Ureter (tissue), 1 donor: ENCODE measurements around the gene KLK1. TPM values are rescaled to one million over a fixed set of nuclear protein-coding genes. Genes with fewer than 3 reads are reported as not detected.

ENCODE experiments used
- DNase-seq: peaks from one replicate; pipeline ENCODE4 v3.0.0-alpha.2; 2020; ENCODE audit warnings: low spot score
- total RNA-seq: library from RNA; stranded (reverse); gene quantifications from one replicate; pipeline ENCODE4 v1.2.4, GENCODE V29; 2023
- donor health status: DM: yes; HTN: yes; CAD: no.

The KLK1 gene
- total RNA-seq, 1 donor from 2014 or later = 0.60 TPM

DNA sequence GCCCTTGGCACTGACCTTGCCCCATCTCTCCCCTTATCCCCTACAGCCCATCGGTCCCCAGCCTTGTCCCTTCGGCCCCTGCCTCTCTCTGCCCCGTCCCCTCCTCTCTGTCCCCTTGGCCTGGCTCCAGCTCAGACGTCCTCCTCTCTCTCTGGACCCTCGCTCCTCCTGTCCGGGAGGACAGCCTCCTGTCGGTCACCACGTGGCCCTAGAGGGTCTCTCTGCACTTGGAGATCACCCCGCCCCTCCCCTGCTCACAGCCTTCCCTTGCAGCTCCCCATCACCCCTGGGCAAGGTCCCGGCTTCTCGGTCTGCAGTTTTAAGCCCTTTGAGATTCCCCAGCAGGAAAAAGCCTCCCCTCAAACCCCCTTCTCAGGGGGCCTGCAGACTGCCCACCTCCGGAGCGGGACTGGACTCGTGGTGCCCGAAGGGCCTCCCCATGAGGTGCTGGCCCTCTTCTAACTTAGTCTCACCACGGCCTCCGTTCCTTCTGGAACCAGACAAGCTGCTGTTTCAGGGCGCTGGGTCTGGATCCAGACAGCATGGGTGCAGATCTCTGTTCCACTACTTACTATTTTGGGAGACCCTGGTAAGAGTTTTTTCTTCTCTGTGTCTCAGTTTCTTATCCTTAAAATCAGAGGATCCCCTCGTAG lies 13.1 kb upstream of the KLK1 start:
- DNase-seq = no peak

DNA sequence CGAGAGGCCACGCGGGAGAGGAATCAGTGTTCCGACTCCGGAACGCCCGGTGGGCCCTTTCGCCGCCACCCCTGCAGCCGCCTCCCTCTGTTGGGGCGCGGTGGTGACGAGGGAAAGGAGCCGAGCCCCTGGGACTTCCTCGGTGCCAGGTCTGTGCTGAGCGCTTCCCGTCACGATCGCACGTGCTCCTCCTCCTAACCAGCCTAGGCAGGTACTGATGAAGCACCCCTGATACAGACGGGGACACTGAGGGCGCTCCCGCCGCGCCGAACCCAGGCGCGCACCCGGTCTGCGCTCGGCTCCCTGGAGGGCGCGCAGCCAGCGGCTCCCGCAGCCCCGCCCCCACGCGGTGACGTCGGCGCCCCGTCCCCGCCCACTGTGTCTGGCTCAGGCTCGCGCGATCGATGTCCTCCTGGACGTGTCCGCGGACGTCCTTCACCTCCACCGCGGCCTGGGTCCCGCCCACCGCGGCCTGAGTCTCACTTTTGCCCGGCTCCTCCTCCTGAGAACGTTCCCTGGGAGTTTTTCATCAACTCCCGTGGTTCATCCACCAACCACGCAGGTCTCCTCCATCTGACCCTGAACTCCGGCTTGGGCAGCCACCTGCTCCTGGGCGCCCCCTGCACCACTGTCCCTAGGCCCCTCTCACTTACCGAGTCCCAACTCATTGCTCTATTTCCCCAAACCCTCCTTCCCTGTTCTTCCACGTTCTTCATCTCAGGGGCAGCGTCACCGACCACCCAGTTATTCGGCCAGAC lies 12.4 kb upstream of the KLK1 start:
- DNase-seq = peak; percentile 70

DNA sequence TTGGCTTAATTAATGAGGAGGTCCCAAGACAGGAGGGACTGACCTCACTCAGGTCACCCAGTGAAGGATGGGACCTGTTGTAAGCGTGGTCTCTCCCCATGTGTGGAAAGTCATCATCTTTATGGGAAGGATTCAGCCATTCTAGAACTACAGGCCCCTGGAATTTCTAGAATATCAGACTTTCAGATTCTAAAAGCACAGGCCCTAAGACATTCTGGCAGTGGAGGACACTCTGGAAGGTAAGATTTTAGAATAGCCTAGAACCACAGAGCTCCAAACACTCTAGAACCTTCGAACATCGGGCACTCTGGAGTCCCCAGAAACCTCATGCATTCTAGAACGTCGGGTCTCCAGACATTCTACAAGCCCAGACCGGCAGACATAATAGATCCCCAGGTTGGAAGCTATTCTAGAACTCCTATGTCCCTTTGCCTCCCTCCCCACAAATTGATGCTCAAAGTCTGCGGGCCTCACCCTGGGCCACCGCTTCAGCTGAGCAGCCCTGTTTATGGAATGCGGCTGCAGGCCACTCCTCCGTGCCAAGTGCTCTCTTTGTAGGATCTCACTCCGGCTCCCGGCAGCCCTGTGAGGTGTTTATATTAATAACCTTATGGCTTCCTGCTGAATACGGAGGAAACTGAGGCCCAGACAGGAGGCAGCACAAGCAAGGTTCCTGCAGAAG lies 11.7 kb upstream of the KLK1 start:
- no peak for DNase-seq

DNA sequence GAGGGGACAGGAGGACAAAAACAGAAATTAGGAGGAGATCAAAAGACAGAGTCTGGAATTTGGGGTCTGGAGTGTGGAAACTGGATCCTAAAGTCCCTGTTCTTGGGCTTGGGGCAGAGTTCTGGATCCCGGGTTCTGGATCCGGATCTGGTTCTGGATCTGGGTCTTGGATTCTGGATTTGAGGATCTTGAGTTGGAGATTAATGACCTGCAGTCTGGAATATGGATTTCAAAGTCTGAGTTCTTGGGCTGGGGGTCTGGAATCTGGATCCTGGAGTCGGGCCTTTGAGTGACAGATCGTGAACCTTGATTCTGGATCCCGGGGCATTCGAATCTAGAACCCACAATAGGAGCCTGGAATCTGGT lies 10.2 kb upstream of the KLK1 start:
- no peak for DNase-seq

GRCh38 chr19:50833117-50833801 lies 9.7 kb upstream of the KLK1 start, which contains the start of gene KLK15:
Gene KLK15, minus strand, starts transcription at chr19:50833574. Its CDS starts 2,082 bp downstream, at chr19:50831492.
- DNase-seq = no peak

DNA sequence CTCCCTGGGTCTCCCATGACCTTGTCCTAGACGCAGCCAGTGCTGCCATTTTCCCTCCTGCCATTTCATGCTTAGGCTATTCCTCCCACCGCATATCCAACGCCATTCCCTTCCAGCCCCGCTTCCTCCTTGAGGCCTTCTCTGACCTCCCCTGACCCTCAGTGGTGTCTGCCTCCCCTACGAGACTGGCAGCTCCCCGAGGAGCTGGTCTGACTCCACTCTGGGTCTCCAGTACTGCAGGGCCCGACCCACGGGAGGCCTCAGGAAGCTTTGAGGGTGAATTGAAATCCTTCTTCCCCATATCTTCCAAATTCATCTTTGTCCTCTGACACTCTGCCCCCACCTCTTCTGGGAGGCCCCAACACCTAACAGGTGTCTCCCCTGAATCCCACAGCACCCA lies 9.1 kb upstream of the KLK1 start:
- DNase-seq = no peak

GRCh38 chr19:50831026-50831396 lies 7.4 kb upstream of the KLK1 start:
- DNase-seq = no peak

GRCh38 chr19:50830266-50831025 lies 6.9 kb upstream of the KLK1 start:
- DNase-seq = no peak

DNA sequence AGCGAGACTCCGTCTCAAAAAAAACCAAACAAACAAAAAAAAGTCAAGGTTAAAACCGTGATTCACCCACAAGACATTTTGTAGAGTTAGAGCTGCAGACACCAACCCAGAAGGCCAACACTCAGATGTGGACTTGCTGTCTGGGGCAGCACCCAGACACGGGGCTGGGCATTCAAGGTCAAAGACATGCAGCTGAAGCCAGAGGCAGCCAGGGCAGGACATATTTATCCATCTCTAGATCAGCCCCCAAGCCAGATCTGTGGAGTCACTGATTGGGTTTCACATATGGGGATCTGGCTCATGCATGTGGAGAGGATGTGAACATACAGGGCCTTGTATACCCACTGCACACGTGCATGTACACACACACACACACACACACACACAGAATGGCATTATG lies 6.2 kb upstream of the KLK1 start:
- DNase-seq = no peak

DNA sequence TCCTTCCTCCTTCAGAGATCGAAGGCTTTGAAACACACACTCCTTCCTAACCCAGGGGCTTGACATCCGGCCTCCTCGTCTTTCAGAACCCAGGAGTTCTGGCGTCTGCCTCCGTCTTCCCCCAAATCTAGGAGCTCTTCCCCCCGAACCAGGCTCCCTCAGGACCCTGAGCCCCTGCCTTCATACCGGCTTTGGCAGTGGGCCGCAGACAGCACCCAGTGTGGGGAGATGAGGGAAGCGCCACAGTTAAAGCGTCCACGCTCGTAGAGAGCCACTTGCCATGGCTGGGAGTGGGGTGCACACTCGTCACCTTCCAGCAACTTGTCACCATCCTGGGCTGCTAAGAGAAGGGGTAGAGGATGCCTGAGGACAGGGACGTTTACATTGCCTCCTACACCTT lies 3.9 kb upstream of the KLK1 start:
- DNase-seq = no peak

- no peak for DNase-seq
These were observed 3.1 kb upstream of the KLK1 start for GRCh38 chr19:50826492-50827240.

GRCh38 chr19:50822661-50823208 lies 852 bp downstream of the KLK1 start:
- no peak for DNase-seq

GRCh38 chr19:50821622-50822021 lies 2.0 kb downstream of the KLK1 start:
- no peak for DNase-seq

GRCh38 chr19:50821248-50821612 lies 2.4 kb downstream of the KLK1 start:
- no peak for DNase-seq

GRCh38 chr19:50820549-50821247 lies 2.9 kb downstream of the KLK1 start:
- no peak for DNase-seq

DNA sequence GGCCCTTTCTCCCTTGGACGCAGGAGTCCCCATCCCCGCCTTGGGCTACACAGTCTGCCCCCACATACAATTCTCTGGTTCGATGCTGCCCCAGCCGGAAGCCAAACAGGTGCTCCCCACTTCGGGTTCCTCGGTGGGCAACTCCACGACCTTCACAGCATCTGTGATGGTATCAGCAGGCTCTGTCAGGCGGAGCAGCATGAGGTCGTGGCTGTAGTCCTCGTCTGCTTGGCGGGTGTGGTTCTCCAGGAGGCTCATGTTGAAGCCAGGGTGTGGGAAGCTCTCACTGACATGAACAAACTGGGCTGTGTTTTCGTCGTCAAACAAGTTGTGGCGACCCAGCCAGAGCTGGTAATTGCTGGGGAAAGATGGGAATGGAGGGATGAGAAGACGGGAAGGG lies 3.5 kb downstream of the KLK1 start:
- no peak for DNase-seq

- DNase-seq = no peak
These were observed 4.0 kb downstream of the KLK1 start for GRCh38 chr19:50819636-50820035.

DNA sequence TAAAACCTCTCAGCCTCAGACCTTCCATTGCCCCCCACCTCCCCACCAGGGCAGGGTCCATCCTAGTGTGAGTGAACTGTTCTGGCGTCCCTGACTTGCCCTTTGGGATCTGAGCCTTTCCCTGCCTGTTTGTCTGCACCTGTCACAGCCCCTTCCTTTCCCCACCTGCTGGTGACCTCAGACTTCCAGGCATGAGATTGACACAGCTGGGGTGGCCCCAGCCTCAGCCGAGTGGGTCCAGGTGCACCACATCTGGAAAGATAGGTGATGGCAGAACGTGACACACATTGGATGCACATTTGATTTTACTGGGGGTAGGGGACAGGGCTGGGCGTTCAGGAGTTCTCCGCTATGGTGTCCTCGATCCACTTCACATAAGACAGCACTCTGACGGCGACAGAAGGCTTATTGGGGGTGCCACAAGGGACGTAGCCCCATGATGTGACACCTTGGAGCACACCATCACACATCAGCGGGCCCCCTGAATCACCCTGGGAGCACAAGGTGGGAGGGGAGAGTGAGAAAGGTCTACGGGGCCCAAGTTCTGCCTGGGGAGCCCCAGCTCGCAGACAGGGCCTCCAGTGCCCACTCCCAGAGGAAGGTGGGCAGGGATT lies 4.6 kb downstream of the KLK1 start:
- no peak for DNase-seq
